D341Med (cell line): ENCODE measurements around the gene NPEPL1.

Source experiments
- DNase-seq: peaks from one replicate; pipeline ENCODE4 v3.0.0; 2012; ENCODE audit warnings: low spot score

The NPEPL1 gene

GRCh38 chr20:58700121-58700821 lies 7.7 kb downstream of the NPEPL1 start:
- DNase-seq = no peak

- no peak for DNase-seq
Observed at GRCh38 chr20:58700823-58701222, 8.2 kb downstream of the NPEPL1 start.

DNA sequence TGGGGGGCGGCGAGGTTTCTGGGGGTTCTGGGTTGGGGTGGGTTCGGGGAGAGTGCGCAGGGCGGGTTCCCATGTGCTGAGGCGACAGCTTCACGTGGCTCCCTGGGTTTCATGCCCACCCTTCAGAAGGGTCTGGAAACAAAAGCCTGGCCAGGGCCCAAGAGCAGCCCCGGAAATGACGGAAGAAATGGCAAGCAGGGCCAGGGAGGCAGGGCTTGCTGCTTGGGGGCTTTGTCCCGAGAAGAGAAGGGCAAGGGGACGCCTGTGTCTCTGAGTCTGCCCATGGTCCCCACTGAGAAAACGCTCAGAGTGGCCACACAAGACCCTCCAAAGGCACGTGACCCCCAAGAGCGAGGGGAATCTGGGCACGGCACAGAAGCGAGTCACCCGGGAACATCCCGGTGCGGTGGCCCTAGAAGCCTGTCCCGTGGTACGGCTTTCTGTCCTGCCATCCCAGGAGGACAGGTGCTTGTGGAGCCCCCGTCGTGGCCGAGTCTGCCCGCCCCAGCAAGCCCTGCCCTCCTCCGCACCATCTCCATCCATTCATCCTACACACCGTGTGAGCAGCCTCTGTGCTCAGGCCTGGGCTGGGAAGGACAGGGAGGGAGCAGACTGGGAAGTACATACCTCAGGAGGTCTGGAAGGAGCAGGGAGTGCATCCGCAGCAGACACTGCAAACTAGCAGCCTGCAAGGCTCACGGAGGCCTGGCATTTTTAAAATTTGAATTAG lies 9.0 kb downstream of the NPEPL1 start:
- DNase-seq = no peak

GRCh38 chr20:58702161-58702510 lies 9.5 kb downstream of the NPEPL1 start:
- DNase-seq = no peak

- DNase-seq = no peak
Observed at GRCh38 chr20:58702859-58703648, 10.5 kb downstream of the NPEPL1 start.

- DNase-seq = peak; percentile 13
Observed at GRCh38 chr20:58703765-58704371, 11.3 kb downstream of the NPEPL1 start.

DNA sequence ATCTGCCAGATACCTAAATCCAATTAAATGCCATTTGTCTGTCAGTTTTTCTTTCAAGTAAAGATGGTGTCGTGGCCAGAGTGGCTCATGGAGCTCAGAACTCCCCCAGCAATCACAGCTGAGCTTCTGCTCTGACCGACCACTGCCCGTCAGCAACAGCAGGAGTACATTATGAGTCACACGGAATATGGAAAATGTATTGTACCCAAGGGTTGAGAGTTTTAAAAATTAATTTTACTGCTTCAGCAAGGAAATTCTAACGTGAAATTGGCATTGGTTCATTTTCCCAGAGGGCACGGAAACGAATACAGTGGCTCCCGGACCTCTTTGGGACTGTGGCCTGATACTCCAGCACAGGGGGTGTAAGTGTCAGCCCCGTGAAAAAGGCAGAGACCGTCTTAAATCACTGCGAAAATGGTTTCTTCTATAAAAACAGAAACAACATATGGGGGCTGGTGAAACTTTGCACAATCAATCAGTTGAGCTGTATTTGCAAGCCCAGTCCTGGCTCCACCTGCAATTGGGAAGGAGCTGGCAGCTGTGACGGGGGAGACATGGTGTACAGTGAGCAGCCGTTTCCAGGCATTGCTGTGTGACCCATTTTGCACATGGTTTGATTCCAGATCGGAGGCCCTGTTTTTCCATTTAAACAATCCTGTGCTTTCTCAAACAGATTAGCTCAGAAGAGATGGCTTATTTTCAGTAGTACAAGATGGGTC lies 12.8 kb downstream of the NPEPL1 start:
- DNase-seq = peak; percentile 9

GRCh38 chr20:58706150-58706892 lies 13.7 kb downstream of the NPEPL1 start:
- peak; percentile 28 for DNase-seq

GRCh38 chr20:58706975-58707681 lies 14.5 kb downstream of the NPEPL1 start:
- peak; percentile 29 for DNase-seq

DNA sequence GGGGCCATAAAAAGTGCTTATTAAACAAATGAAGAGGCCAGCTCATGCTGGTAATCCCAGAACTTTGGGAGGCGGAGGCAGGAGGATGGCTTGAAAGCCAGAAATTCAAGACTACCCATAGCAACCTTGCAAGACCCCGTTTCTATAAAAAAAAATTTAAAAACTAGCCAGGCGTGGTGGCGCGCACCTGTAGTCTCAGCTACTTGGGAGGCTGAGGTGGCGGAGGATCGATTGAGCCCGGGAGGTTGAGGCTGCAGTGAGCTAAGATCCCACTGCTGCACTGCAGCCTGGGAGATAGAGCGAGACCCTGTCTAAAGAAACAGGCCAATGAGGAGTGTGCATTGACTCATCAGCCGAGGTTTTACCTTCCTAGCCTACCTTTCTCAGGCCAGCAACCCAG lies 15.2 kb downstream of the NPEPL1 start:
- DNase-seq = no peak

DNA sequence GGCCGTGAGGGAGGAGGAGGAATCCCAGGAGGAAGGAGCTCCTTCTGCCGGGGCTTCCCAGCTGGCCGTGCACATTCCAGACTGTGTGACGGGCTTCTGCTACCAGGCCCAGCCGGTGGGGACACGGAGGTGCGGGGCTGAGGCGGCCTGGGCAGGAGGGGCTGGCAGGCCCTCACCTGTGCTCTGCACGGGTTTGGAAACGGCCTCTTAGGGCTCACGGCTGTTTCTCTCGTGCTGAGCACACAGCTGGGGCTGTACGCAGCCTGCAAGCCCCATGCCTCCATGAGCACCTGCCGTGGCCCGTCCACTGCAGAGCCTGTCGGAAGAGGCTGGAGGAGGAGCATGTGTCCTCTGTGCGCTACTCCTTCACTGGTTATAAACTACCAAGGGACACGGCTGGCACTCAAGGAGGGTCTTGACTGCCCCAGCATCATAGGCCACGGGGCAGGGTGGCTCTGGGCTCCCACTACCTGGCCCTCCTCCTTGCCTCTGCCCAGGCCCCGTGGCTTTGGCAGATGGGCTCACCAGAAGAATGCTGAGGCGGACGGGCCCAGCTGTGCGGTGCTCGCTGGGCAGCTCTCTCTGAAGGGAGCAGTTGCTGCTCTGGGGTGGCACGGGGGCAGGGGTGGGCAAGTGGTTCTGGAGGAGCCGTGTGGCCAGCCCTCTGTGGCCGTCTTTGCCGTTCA lies 15.8 kb downstream of the NPEPL1 start:
- peak; percentile 30 for DNase-seq

DNA sequence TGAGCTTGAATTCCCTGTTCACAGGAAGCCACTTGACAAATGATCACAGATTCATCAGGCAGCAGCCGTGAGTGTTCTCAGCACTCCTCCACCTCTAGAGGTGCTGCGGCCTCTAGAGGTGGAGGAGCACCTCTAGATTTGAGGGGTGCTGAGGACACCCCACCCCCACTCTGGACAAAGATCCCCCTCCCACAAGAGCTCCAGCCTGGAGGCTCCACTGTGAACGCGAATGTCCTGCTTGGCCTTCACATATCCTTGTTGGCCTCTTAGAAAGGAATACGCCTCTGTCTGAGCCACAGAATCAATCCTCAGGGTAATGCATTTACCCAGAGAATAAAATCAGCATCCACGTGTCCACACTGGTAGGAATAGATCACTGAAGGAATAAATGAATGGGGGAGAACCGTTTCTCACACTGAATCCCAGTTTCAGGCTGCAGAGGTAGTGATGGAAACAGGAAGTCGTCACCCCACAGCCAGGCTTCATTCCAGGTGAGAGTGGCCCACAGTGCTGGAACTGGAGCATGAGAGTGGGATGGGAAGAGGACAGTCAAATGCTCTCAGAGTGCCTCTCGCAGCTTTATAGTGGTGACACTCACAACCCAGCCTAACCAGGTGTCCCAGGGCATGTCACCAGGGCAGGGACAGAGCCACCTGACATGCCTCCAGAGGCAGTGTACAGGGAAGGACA lies 16.6 kb downstream of the NPEPL1 start:
- no peak for DNase-seq

- DNase-seq = peak; percentile 11
Observed at GRCh38 chr20:58709703-58710039, 17.1 kb downstream of the NPEPL1 start.

DNA sequence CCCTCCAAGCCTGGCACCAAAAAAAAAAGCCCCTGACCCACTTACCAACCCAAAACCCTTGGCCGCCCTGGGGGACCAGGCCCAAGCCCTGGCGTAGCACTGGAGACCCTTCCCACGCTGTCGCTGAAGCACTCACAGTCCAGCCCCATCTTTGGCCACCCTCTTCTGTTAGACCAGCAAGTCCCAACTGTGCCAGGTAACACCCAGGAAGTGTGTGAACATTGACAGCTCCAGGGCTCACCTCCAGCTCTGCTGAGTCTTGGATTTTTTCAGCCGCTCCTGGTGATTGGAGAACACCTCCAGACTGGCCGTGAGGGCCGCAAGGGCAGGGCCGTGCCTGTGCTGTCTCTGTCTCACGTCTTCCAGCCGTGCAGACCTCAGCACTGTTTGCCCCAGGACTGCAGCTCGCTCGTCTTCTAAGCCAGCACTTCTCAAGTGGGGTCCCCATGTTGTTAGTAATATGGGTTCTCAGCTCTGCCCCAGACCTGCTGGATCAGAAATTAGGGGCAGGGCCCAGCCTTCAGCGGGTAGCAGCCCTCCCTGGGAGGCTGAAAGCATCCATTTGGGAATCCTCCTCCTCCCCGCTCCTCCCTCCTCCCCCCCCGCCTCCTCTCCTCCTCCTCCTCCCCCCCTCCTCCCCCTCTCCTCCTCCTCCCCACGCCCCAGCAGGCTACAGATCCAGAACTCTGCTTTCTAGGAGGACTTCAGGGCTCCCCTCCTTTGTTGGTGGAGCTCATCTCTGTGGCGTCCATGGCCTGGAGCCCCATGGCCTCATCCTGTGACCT lies 18.1 kb downstream of the NPEPL1 start:
- DNase-seq = peak; percentile 17

DNA sequence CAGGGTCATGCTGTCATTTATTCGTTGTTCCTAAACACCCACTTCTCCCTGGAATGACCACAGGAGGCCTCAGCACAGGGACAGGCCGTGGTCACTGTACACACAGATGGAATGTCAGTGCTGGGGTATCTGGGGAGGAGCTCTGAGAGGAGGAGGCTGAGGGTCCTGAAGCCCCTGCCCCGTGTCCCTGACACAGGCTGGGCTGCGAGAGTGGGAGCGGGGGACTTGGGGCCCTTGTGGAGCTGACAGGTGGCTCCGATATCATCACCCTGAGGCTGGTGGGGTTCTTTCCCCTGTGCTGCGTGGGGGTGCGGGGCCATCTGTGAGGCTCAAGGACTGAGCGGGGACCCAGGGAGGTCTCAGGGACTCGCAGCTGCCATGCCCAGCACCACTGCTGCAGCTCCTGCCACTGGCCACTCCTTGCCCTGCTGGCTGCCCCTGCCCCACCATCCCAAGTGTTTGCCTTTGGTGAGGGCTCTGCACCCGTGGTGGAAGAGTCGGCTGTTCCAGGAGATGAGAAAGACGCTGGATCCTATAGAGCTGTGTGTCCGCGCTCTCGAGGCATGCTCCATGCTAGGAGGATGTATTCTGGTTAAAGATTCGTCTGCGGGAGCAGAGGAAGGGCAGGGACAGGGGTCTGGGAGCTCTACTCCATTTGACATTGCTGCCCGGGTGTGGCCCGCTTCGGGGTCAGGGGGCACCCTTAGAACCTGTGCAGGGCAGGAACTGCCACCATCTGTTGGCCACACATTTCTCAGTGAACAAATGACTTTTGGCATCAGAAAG lies 18.9 kb downstream of the NPEPL1 start:
- peak; percentile 25 for DNase-seq

GRCh38 chr20:58712151-58712791 lies 19.7 kb downstream of the NPEPL1 start:
- peak; percentile 25 for DNase-seq
